H1 (cell line): Measurements from ENCODE around the gene ERO1B. TPM values are rescaled to one million over a fixed set of nuclear protein-coding genes. Genes with fewer than 3 reads are reported as not detected.
"Not testable (repeated sequence)": the region's sequence is repeated elsewhere in the genome, so short reads cannot be mapped to it uniquely, and the experiment has no call there.

ENCODE experiments used
- CTCF ChIA-PET: fragments of 300-600 bp; sonication (Branson Sonifier 250); formaldehyde crosslinking; loops from one replicate; lab custom pipeline; 2021; ENCODE audit not compliant: partially characterized antibody; lab: Charles Lee
- POLR2A ChIA-PET: fragments of 300-600 bp; sonication (Branson Sonifier 250); formaldehyde crosslinking; loops from one replicate; lab custom pipeline; 2021; ENCODE audit warnings: inconsistent platforms; ENCODE audit not compliant: partially characterized antibody; lab: Charles Lee
- DNase-seq, 2 experiments: peaks; one replicate each; pipeline versions ENCODE4 v3.0.0 to v3.0.0-alpha.2; 2010 to 2022; ENCODE audit warnings: low spot score in 2 of 2, low read depth in 1 of 2, mixed read lengths in 1 of 2
- FAIRE-seq: peaks from 2 replicates; lab custom pipeline; 2011; peaks lifted over from hg19 to GRCh38; lab: Jason Lieb, UNC
- H2AFZ ChIP-seq: 2 replicates; pipeline ENCODE4 v1.8.1; 2012; ENCODE audit warnings: low read length, inconsistent platforms
- H2AK5ac ChIP-seq: 2 replicates; pipeline ENCODE4 v1.6.1; 2013; ENCODE audit warnings: low read depth, low read length
- H2BK120ac ChIP-seq: replicated peaks from 2 replicates; pipeline ENCODE3; 2013; ENCODE audit warnings: low read depth, low read length, inconsistent platforms
- H2BK12ac ChIP-seq: 2 replicates; pipeline ENCODE4 v1.6.1; 2013; ENCODE audit warnings: low read depth, low read length
- H2BK15ac ChIP-seq: 2 replicates; pipeline ENCODE4 v1.6.1; 2013; ENCODE audit warnings: low read length
- H2BK20ac ChIP-seq: 2 replicates; pipeline ENCODE4 v1.6.1; 2013; ENCODE audit warnings: low read length
- H2BK5ac ChIP-seq: 2 replicates; pipeline ENCODE4 v1.6.1; 2013; ENCODE audit warnings: low read depth, low read length
- H3K14ac ChIP-seq: 2 replicates; pipeline ENCODE4 v1.6.1; 2013; ENCODE audit warnings: inconsistent platforms; ENCODE audit not compliant: insufficient read length
- H3K18ac ChIP-seq: 2 replicates; pipeline ENCODE4 v1.6.1; 2013; ENCODE audit warnings: low read length; ENCODE audit errors: extremely low read depth
- H3K23ac ChIP-seq: 2 replicates; pipeline ENCODE4 v1.6.1; 2013; ENCODE audit warnings: inconsistent platforms; ENCODE audit not compliant: insufficient read length
- H3K23me2 ChIP-seq: 2 replicates; pipeline ENCODE4 v1.6.1; 2013; ENCODE audit warnings: low read depth, low read length
- H3K27ac ChIP-seq: 2 replicates; pipeline ENCODE4 v1.6.1; 2011; ENCODE audit warnings: low read depth, low read length, inconsistent platforms
- H3K27me3 ChIP-seq, 4 experiments: replicated peaks in 1 of 4; 1 replicate in 1 of 4; 2 replicates in 3 of 4; pipeline versions ENCODE4 v1.6.1 to v1.8.1; 2011 to 2013; ENCODE audit warnings: low read length in 3 of 4, mild to moderate bottlenecking in 3 of 4, inconsistent platforms in 2 of 4, mixed read lengths in 2 of 4, moderate library complexity in 1 of 4; ENCODE audit not compliant: control insufficient read depth in 3 of 4, insufficient read depth in 3 of 4; ENCODE audit errors: extremely low read depth in 1 of 4
- H3K36me3 ChIP-seq, 4 experiments: 2 replicates each; pipeline versions ENCODE4 v1.6.1 to v1.8.1; 2011 to 2013; ENCODE audit warnings: mild to moderate bottlenecking in 4 of 4, low read length in 3 of 4, moderate library complexity in 2 of 4, control low read depth in 1 of 4, inconsistent platforms in 1 of 4; ENCODE audit not compliant: insufficient read depth in 4 of 4, control insufficient read depth in 2 of 4
- H3K4ac ChIP-seq: replicated peaks from 2 replicates; pipeline ENCODE3; 2013; ENCODE audit warnings: low read length, low read depth, mixed read lengths, inconsistent platforms; ENCODE audit not compliant: insufficient read length
- H3K4me1 ChIP-seq, 4 experiments: replicated peaks in 1 of 4; 1 replicate in 1 of 4; 2 replicates in 3 of 4; pipeline versions ENCODE4 v1.6.1 to v1.8.1; 2011 to 2013; ENCODE audit warnings: low read length in 3 of 4, inconsistent platforms in 2 of 4, mixed read lengths in 1 of 4; ENCODE audit not compliant: insufficient read depth in 4 of 4, control insufficient read depth in 3 of 4
- H3K4me2 ChIP-seq, 2 experiments: 2 replicates each; pipeline versions ENCODE4 v1.6.1 to v1.8.1; 2011 to 2013; ENCODE audit warnings: low read depth in 2 of 2, low read length in 2 of 2, control low read depth in 1 of 2, inconsistent platforms in 1 of 2, mild to moderate bottlenecking in 1 of 2; ENCODE audit not compliant: insufficient read depth in 1 of 2
- H3K4me3 ChIP-seq, 4 experiments: fragments of 200-600, 300-600 bp in 1 of 4; sonication (generic), shearing (Covaris generic), sonication (Bioruptor Twin) in 1 of 4; 2 replicates each; pipeline versions ENCODE4 v1.5.1 to v1.8.1; 2011 to 2016; ENCODE audit warnings: low read length in 4 of 4, low read depth in 3 of 4, control low read depth in 2 of 4, inconsistent platforms in 2 of 4, mild to moderate bottlenecking in 2 of 4, mixed read lengths in 1 of 4, moderate library complexity in 1 of 4; ENCODE audit not compliant: insufficient read depth in 2 of 4; ENCODE audit errors: extremely low read depth in 1 of 4
- H3K56ac ChIP-seq: replicated peaks from 2 replicates; pipeline ENCODE3; 2013; ENCODE audit warnings: low read depth, mild to moderate bottlenecking, mixed read lengths, low read length, inconsistent platforms; ENCODE audit not compliant: insufficient read length
- H3K79me1 ChIP-seq: 2 replicates; pipeline ENCODE4 v1.6.1; 2013; ENCODE audit warnings: low read depth, low read length, control low read depth
- H3K79me2 ChIP-seq, 2 experiments: 2 replicates each; pipeline versions ENCODE4 v1.6.1 to v1.8.1; 2012 to 2013; ENCODE audit warnings: low read length in 2 of 2, mild to moderate bottlenecking in 2 of 2, inconsistent platforms in 1 of 2; ENCODE audit not compliant: insufficient read depth in 2 of 2, control insufficient read depth in 1 of 2
- H3K9ac ChIP-seq, 4 experiments: replicated peaks in 1 of 4; 1 replicate in 1 of 4; 2 replicates in 3 of 4; pipeline versions ENCODE4 v1.6.1 to v1.8.1; 2011 to 2013; ENCODE audit warnings: low read depth in 3 of 4, low read length in 3 of 4, control low read depth in 2 of 4, mild to moderate bottlenecking in 2 of 4, moderate library complexity in 2 of 4, inconsistent platforms in 1 of 4; ENCODE audit errors: extremely low read depth in 1 of 4
- H3K9me3 ChIP-seq, 2 experiments: 2 replicates each; pipeline versions ENCODE4 v1.6.1 to v1.8.1; 2012 to 2013; ENCODE audit warnings: mild to moderate bottlenecking in 2 of 2, moderate library complexity in 2 of 2, control low read depth in 1 of 2, inconsistent platforms in 1 of 2, low read depth in 1 of 2, low read length in 1 of 2, mixed read lengths in 1 of 2; ENCODE audit not compliant: insufficient read depth in 2 of 2
- H4K20me1 ChIP-seq, 2 experiments: replicated peaks in 1 of 2; 2 replicates each; pipeline versions ENCODE3 to v1.8.1; 2011 to 2013; ENCODE audit warnings: inconsistent platforms in 2 of 2, low read length in 2 of 2, mild to moderate bottlenecking in 1 of 2; ENCODE audit not compliant: insufficient read depth in 2 of 2, control insufficient read depth in 1 of 2
- H4K5ac ChIP-seq: 2 replicates; pipeline ENCODE4 v1.6.1; 2013; ENCODE audit warnings: low read length, low read depth, mixed read lengths, inconsistent platforms; ENCODE audit not compliant: insufficient read length
- H4K8ac ChIP-seq: 2 replicates; pipeline ENCODE4 v1.8.0; 2013; ENCODE audit warnings: mild to moderate bottlenecking, moderate library complexity, low read length, inconsistent platforms; ENCODE audit not compliant: insufficient read depth; ENCODE audit errors: extremely low read depth
- H4K91ac ChIP-seq: replicated peaks from 2 replicates; pipeline ENCODE3; 2013; ENCODE audit warnings: low read length, mixed read lengths, inconsistent platforms; ENCODE audit not compliant: insufficient read length
- WGBS, 2 experiments: shearing (Covaris generic) in 1 of 2; methylation state at CpG; one replicate each; pipeline versions ENCODE4 v1.1.6 to v1.1.7; 2013 to 2015; ENCODE audit warnings: low lambda C conversion rate in 2 of 2, mixed read lengths in 2 of 2, inconsistent platforms in 1 of 2, low coverage in 1 of 2, missing lambda C conversion rate in 1 of 2; ENCODE audit not compliant: insufficient replicate concordance in 2 of 2, insufficient coverage in 1 of 2, insufficient read length in 1 of 2; ENCODE audit errors: extremely low coverage in 1 of 2, missing lambda C conversion rate in 1 of 2; 5-methylcytosine and 5-hydroxymethylcytosine counted together
- polyA plus RNA-seq, 7 experiments: library from polyadenylated mRNA; depleted of rRNA in 3 of 7; stranded (reverse) in 5 of 7; unstranded in 2 of 7; fragments of >200 nt in 5 of 7; fragments of 200-250 nt in 2 of 7; gene quantifications; 1 replicate in 5 of 7; 2 replicates in 1 of 7; 4 replicates in 1 of 7; pipeline versions ENCODE4 v1.2.1 to v1.2.3, GENCODE V29; 2011 to 2013; ENCODE audit warnings: missing spikeins in 2 of 7, mixed read lengths in 2 of 7
- total RNA-seq: library from RNA; stranded (reverse); fragmentation: NEBNext Ultra II Directional; extraction: Animal tissue kit (Norgen Biotek cat#: 25700); gene quantifications from 2 replicates; pipeline ENCODE4 v1.2.1, GENCODE V29; 2021

ERO1B gene
- total and polyA plus RNA-seq, 2 of the 8 experiments (the other 6 are each of a cell fraction or from before 2014, with no cell fraction given): 0.74 to 5.6 TPM

DNA sequence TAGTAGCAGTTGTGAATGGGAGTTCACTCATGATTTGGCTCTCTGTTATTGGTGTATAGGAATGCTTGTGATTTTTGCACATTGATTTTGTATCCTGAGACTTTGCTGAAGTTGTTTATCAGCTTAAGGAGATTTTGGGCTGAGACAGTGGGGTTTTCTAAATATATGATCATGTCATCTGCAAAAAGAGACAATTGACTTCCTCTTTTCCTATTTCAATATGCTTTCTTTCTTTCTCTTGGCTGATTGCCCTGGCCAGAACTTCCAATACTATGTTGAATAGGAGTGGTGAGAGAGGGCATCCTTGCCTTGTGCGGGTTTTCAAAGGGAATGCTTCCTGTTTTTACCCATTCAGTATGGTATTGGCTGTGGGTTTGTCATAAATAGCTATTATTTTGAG, 93.7 kb downstream of the ERO1B start:
- H3K36me3 ChIP-seq, H2BK5ac ChIP-seq, DNase-seq, H3K14ac ChIP-seq, H4K91ac ChIP-seq, H3K27ac ChIP-seq, H3K79me2 ChIP-seq, H2AK5ac ChIP-seq, H3K4ac ChIP-seq, H3K27me3 ChIP-seq, H3K56ac ChIP-seq, H3K79me1 ChIP-seq, H3K4me2 ChIP-seq, H2AFZ ChIP-seq, H3K4me1 ChIP-seq, H3K9ac ChIP-seq, H3K23ac ChIP-seq, H4K8ac ChIP-seq, H3K9me3 ChIP-seq, H3K4me3 ChIP-seq, H3K18ac ChIP-seq, FAIRE-seq, H2BK15ac ChIP-seq, H4K5ac ChIP-seq, H2BK20ac ChIP-seq, H3K23me2 ChIP-seq, H4K20me1 ChIP-seq, H2BK120ac ChIP-seq, POLR2A ChIA-PET, H2BK12ac ChIP-seq: not testable (repeated sequence)
- 95% methylated on average over 1 of the region's 1 CpG; no CpG with 5 or more reads in 1 of the 2 experiments for WGBS, 2 experiments
- CTCF ChIA-PET: interaction anchor here (1.6 kb wide), 1 partner anchor 116 kb away, joined by 5 read pairs; no protein-coding TSS in a partner anchor

DNA sequence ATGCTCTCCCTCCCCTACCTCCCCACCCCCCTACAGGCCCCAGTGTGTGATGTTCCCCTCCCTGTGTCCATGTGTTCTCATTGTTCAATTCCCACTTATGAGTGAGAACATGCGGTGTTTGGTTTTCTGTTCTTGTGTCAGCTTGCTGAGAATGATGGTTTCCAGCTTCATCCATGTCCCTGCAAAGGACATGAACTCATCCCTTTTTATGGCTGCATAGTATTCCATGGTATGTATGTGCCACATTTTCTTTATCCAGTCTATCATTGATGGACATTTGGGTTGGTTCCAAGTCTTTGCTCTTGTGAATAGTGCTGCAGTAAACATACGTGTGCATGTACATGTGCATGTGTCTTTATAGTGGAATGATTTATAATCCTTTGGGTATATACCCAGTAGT, 95.3 kb downstream of the ERO1B start:
- H4K20me1 ChIP-seq, H3K18ac ChIP-seq, H2BK120ac ChIP-seq, H2AFZ ChIP-seq, H2BK20ac ChIP-seq, H2BK12ac ChIP-seq, H3K23me2 ChIP-seq, H3K4me2 ChIP-seq, FAIRE-seq, H3K27me3 ChIP-seq, H3K4ac ChIP-seq, CTCF ChIA-PET, H2BK5ac ChIP-seq, H3K56ac ChIP-seq, POLR2A ChIA-PET, H3K36me3 ChIP-seq, H2BK15ac ChIP-seq, H3K9ac ChIP-seq, H3K14ac ChIP-seq, H3K4me3 ChIP-seq, H2AK5ac ChIP-seq, H4K8ac ChIP-seq, DNase-seq, H3K27ac ChIP-seq, H3K79me2 ChIP-seq, H3K4me1 ChIP-seq, H3K79me1 ChIP-seq, H3K23ac ChIP-seq, H3K9me3 ChIP-seq, H4K91ac ChIP-seq, H4K5ac ChIP-seq: not testable (repeated sequence)
- 91% methylated on average over 2 of the region's 2 CpGs; no CpG with 5 or more reads in 1 of the 2 experiments for WGBS, 2 experiments
